ENCODE data around the gene GPR146.
A peak's percentile ranks its signal among the peaks of the same experiment; 100 is the strongest.
"Not testable (repeated sequence)": the region's sequence is repeated elsewhere in the genome, so short reads cannot be mapped to it uniquely, and the experiment has no call there.

The GPR146 gene

DNA sequence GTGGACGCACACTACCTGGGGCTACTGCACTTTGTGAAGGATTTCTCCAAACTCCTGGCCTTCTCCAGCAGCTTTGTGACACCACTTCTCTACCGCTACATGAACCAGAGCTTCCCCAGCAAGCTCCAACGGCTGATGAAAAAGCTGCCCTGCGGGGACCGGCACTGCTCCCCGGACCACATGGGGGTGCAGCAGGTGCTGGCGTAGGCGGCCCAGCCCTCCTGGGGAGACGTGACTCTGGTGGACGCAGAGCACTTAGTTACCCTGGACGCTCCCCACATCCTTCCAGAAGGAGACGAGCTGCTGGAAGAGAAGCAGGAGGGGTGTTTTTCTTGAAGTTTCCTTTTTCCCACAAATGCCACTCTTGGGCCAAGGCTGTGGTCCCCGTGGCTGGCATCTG lies 14.0 kb downstream of the GPR146 start:
- no peak for DNase-seq (ENCODE audit: low spot score)

DNA sequence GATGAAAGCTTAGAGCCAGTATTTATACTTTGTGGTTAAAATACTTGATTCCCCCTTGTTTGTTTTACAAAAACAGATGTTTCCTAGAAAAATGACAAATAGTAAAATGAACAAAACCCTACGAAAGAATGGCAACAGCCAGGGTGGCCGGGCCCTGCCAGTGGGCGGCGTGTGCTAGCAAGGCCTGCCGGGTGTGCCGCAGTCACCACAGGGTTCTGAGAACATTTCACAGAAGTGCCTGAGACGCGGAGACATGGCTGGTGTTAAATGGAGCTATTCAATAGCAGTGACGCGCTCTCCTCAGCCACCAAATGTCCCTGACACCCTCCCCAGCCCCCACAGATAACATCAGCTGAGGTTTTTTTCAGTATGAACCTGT lies 14.5 kb downstream of the GPR146 start:
- no peak for DNase-seq (ENCODE audit: low spot score)

DNA sequence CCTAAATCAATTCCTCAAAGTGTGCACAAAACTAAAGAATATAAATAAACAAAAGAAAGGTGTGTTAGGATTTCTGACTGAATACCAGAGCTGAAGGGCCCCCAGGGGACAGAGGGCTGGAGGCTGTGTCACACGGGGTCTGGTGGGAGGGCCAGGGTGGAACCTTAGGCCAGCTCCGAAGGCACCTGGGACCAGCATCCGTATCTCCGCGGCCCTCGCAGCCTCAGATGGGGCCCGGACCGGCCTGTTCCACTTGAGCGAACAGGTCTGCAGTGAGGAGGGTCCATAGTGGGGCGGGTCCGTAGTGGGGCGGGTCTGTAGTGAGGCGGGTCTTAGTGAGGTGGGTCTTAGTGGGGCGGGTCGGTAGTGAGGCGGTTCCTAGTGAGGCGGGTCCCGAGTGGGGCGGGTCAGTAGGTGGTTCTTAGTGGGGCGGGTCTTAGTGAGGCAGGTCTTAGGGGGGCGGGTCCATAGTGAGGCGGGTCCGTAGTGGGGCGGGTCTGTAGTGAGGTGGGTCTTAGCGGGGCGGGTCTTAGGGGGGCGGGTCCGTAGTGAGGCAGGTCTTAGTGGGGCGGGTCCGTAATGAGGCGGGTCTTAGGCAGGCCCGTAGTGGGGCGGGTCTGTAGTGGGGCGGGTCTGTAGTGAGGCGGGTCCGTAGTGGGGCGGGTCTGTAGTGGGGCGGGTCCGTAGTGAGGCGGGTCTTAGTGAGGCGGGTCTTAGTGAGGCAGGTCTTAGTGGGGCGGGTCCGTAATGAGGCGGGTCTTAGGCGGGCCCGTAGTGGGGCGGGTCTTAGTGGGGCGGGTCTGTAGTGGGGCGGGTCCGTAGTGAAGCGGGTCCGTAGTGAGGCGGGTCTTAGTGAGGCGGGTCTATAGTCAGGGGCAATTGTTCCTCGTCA lies 15.1 kb downstream of the GPR146 start:
- DNase-seq (ENCODE audit: low spot score): peak; percentile 54

DNA sequence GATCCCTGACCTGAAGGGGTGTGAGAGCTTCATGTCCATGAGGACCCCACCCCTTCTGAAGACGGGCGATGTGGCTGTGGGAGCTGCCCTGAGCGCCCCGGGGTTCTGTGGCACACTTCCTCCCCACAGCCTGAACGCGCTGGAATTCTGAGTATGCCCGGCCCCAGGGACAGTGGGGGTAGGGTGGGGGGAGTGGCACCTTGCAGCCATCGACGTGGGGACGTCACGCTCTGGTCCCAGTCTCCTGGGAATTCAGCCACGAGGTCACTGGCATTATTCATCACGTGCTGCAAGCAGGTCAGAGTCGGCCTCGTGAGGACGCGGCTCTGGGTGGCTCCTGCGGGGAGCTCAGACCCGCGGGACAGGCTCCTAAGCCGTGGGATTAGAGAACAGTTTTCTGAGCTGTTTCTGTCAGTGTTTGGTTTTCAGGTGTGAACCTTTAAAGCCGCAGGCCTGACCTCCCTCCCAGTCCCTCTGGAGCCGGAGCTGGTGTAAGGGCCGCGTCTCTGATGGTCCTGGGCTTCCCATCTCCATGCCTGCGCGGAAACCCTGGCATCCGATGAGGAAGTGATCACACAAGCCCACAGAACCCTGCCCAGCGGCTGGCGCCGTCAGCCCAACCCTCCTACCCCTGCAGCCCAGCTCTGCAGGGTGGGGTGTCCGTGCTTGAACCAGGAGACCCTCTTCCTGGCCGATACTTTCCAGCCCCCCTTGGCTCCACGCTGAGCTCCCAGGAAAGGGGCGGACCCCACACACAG lies 16.1 kb downstream of the GPR146 start:
- no peak for DNase-seq (ENCODE audit: low spot score)

DNA sequence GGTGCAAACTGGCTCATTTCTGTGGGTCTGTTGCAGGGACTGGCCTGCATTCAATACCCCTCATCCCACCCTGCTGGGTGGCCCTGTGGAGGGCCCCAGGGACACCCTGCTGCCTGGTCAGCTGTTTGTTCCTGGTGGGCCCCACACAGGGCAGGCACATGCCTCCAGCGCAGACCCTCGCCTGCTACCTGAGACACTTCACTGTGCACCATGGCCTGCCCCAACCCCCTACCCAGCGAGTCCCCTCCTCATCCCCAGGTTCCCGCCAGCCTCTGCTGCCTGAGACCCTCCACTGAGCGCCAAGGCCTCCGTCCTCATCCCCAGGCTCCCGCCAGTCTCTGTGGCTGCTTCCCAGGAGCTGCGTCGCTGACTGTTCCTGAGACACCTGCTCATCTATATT lies 16.8 kb downstream of the GPR146 start:
- no peak for DNase-seq (ENCODE audit: low spot score)

DNA sequence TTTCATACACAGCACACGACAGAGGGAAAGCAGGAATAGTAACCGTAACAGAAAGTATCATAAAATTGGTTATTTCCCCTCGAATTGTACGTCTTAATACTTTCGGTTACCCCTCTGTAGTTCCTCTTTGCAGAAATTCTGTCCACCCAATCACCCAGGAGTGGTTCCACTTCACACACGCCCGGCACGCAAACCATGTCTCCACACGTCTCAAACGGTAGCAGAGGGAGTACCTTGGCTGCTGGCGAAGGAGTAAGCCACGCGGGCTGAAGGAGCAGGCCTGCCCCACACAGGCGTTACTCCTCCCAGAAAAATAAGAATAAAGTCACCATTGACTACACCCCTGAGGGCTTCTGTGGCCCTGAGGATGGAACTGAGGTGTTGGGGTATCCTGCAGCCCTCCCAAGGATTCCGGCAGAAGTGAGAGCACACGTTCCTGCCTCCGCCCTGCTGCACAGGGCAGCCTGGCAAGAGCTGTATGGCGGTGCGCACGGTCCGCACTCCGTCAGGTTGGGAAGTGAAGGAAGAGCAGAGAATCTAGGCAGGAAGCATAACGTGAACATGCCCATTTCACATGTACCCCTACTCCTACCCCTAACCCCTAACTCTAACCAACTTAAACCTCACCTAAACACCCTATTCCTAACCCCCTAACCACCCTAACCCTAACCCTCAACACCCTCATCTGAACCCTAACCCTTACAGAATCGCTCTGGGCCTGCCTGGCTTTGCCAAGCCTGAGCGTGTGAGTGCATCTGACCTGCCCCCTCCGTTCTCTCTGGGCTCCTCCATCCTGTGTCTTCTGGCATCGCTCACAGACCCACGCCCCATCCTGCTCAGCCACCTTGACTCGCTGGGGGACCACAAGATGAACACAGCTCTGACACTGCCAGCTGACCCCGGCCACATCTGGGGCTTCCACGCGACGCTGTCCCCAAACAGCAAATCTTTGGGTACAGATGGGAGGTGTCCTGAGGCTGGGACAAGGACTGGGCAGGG lies 18.2 kb downstream of the GPR146 start:
- peak; percentile 79 for DNase-seq (ENCODE audit: low spot score)

DNA sequence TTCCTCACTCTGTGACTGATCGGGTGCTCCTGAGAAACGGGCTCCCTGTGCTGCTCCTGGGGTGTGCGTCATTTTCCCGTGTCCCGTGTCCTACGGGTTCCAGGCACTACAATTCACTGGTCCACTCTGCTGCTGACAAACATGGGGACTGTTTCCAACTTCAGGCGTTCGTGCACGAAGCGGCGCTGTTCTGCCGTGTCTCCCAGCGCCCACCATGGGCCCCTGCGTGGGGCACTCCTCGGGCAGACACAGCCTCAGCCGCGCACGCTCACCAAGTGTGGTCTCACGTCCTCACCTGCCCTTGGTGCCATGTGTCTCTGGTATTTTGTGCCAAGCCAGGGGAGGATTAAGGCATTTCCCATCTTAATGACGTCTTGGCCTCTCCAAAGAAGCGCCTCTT lies 19.0 kb downstream of the GPR146 start:
- no peak for DNase-seq (ENCODE audit: low spot score)

DNA sequence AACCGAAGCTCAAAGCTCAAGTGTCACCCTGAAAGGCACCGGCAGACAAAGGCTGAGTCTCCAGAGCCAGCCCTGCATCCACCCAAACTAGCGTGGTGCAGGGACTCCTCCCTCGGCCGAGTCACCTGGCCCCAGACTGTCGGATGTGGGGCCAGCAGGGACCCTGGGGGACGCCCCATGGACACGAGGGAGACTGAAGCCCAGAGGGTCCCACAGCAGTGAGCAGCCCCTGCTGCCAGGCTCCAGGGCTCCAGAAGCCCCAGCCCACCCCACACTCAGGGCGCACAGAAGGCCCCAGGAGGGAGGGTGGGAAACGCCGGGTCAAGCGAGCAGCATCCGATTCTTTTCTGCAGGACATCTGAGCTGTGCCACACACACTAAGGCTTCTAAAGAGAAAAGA lies 20.2 kb downstream of the GPR146 start:
- no peak for DNase-seq (ENCODE audit: low spot score)

DNA sequence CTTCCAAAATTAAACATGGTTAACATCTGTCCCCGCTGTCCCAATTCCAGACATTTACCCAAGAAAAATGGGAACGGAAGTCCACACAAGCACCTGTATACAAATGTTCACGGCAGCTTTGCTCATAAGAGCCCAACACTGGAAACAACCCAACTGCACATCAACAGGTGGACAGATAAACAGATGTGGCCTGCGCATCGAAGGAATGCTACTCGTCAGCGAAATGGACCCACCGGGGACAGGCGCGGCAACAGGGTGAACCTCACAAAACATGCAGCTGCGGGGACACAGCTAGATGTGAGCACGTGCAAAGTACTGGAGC lies 20.9 kb downstream of the GPR146 start:
- DNase-seq (ENCODE audit: low spot score): no peak

DNA sequence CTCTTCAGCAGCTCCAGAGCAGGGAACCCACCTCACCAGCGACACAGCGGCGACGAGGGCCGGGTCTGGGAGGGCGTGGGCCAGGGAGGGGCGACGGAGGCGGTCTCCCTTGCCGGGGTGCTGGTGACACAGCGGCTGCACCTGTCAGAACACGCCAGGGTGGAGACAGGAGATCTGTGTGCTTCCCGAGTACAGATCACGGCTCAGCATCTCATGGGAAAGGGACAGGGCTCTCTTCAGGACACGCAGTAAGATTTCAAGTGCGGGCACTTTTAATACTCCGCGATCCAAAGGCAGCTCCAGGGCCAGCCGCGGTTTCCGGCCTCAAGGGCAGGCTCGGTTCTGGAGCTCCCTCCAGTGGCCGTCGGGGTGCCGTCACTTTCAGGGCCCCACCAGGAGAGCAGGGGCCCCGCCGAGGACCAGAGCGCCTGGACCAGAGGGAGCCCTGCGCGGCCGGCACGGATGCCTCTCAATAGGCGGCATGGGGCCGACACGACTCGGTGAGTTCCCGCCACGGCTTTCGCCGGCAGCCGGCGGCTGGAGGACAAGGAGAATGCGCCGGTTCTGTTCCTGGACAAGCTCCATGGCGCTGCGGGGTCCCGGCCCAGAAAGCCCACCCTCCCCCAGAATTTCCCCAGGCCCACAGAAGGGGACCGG lies 21.4 kb downstream of the GPR146 start:
- peak; percentile 91 for DNase-seq (ENCODE audit: low spot score)

DNA sequence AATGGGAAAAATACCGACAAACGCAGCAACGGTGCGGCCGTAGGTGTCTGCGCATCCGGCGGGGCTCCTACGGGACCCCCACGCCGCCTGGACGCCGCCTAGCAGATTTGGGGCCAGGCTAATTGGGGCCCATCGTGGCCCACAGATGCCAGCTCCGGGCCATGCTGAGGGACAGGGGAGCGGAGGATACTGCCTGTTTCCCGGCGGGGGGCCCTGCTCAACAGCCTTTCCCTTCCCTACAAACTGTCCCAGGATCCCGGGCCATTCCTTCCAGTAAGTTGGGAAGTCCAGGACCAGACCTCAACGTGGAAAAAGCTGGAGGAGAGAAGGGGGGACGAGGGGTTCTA lies 21.9 kb downstream of the GPR146 start:
- DNase-seq (ENCODE audit: low spot score): no peak

DNA sequence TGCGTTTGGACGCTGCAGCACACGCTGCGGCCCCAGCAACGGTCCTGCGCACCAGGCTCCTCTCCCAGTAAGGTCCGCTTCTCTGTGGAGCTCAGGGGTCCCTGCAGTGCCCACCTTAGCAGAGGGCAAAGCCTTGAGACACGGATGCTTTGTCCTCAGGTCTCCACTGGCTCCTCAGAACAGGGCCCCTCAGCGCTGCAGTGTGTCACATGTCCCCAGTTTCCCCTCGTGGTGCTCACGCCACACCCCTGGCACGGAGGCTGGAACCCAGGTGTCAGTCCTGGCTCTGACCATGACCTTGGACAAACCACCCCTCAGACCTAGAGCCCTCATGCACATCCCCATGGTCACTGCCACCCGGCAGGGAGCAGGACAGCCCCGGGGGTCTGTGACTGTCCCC lies 23.7 kb downstream of the GPR146 start:
- no peak for DNase-seq (ENCODE audit: low spot score)

DNA sequence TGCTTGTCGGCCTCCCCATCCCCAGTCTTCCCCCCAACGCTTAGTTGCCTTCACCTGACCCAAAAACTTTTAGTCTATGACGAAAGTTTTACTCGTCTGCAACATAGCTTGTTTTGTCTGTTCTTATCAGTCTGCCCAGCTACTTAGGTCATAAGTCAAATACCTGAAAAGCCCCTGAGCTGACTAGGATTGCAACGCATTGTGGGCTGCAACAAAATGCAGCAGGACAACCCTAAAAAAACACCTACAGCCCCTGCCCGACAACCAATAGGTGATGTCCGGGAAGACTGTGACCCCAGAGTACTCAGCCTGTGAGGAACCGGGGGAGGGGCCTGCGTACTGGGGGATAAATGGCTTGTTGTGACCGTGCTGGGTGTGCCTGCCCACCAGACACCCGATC lies 24.3 kb downstream of the GPR146 start:
- DNase-seq (ENCODE audit: low spot score): no peak

DNA sequence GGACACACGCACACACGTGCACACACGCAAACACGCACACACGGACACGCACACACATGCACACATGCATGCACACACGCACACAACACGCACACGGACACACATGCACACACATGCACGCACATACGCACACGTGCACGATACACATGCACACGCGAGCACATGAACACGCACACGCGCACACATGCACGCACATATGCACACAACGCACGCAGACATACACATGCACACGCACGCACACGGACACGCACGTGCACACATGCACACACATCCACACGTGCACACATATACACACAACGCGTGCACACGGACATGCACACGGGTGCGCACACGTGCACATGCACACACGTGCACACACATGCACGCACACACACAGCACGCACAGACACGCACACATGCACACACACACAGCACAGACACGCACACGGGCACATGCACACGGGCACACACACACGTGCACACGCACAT lies 26.2 kb downstream of the GPR146 start:
- no peak for DNase-seq (ENCODE audit: low spot score)

DNA sequence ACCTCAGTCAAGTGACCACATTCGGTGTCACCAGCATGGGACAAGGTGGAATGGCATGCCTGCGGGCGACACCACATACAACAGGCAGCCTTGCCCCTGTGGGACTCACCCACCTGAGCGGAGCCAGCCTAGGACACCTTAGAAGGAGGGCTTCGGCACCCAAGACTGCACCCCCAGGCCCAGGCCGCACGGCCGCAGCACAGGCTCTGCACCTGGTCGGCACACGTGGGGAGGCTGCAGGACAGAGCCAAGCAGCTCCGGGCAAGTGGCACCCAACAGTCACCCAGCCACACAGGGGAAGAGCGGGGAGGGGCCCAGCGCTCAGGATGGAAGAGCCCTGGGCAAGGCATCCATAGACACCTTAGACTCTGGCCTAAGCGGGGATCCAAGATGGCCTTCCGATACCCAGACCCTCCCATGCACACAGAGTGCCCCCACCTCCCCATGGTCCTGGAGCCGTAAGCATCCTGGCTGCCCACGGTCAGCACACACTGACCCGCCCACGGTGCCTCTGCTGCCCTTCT lies 27.4 kb downstream of the GPR146 start:
- no peak for DNase-seq (ENCODE audit: low spot score)

DNA sequence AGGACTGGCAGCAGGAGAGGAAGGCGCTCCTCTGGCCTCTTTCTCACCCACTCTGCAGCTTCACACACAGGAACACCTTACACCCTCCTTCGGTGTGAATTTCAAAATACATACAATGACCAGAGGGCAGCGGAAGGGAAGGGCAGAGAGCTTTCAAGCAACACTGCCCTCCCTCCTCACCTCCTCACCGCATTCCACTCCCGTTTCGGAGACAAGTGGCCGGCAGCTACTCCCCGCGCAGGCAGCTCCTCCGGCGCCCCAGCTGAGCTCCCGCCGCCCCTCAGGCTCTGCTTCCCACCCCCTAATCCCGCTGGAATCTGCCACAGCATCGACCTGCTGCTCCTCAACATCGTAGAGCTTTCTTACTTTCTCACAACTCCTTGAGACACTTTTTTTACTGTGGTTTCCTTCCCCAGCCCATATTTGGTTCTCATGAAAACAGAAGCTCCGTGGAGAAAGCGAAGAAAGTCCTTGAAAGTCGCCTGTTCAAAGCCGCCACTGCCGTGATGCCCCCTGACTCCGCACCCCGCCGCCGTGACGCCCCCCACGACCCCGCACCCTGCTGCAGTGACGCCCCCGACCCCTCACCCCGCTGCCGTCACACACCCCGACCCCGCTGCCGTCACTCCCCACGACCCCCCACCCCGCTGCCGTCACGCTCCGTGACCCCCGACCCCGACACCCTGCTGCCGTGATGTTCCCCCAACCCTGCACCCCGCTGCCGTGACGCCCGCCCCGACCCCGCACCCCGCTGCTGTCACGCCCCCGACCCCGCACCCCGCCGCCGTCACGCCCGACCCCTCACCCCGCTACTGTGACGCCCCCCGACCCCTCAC lies 29.0 kb downstream of the GPR146 start:
- no peak for DNase-seq (ENCODE audit: low spot score)

DNA sequence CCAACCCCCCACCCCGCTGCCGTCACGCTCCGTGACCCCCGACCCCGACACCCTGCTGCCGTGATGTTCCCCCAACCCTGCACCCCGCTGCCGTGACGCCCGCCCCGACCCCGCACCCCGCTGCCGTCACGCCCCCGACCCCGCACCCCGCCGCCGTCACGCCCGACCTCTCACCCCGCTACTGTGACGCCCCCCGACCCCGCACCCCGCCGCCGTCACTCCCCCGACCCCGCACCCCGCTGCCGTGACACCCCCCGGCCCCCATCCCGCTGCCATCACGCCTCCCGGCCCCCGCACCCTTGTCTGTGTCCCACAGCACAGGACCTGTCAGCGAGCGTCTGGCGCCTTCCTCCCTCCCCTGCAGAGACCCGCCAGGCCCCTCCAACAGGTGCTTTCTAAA lies 29.7 kb downstream of the GPR146 start:
- not testable (repeated sequence) for DNase-seq (ENCODE audit: low spot score)

DNA sequence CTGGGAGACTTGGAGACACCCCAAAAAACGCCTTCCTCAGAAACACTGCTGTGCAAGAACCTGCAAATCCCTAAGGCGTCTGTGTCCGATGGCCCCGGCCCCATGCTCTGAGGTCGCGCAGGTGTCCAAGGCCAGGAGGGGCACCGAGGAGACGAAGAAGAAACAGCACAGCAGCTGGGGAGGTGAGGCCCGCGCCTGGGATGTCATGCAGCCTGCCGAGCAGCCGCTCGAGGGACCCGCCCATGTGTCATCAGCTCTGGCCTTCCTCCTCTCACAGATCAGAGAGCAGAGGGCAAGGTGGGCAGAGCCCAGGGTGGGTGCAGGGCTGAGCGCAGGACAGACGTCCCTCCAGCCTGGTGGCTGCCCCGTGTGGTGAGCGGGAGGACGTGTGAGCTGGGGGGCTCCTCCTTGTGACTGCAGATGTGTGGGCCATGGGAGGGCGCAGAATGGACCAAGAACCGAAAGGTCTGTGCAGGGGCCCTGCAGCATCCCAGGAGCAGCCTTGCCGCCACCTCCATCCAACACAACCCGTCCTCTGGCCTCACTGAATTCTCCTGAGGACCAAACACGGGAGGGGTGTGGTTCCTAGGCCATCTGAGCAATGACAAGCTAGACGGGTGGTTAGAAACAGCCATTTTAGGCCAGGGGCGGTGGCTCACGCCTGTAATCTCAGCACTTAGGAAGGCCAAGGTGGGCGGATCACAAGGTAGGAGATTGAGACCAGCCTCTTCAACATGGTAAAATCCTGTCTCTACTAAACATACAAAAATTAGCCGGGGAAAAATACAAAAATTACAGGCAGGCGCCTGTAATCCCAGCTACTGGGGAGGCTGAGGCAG lies 30.5 kb downstream of the GPR146 start:
- no peak for DNase-seq (ENCODE audit: low spot score)

DNA sequence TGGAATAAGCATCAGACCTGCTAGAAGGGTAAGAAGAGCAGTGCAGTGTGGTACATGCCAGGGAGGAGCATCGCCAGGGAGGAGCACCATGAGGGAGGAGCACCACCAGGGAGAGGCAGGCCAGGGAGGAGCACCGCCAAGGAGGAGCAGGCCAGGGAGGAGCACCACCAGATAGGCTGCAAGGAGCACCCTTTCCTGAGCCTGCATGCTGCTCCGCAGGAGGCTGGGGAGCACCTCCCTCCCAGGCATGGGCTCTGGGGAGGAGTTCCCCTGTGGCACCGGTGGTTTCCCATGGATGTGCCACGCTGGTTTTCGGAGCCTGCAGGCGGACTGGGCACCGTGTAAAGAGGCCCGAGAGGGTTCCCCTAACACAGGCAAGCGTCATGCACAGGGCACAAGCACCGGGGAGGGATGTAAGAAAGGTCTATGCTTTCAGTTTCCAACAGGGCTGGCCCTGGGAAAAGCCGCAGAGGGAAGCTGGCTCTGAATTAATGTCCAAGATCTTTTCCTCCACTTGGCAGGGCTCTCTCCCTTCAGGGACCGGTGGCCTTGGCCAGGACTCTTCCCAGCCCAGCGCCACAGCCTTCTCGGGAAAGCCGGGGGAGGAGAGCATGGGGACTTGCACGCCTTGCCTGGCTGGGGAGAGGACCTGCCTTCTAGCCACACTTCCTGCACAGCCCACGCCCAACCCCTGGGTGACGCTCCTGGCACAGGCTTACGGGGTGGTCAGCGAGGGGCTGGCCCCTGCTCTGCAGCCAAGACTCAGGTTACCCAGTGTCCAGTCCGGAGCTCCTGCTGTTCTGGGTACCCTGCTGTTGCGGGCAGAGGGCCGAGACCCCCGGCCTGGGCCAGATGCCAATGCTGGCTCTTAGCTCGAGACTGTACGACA lies 32.1 kb downstream of the GPR146 start:
- no peak for DNase-seq (ENCODE audit: low spot score)

Data from germinal center (tissue), 1 donor.